NCI-H226 (cell line): Measurements from ENCODE around the gene PRPSAP2.
"Not testable (repeated sequence)": the region's sequence is repeated elsewhere in the genome, so short reads cannot be mapped to it uniquely, and the experiment has no call there.

ENCODE experiments used
- DNase-seq: peaks from one replicate; pipeline ENCODE4 v3.0.0-alpha.2; 2015

The PRPSAP2 gene

GRCh38 chr17:18946536-18946935, 88.6 kb downstream of the PRPSAP2 start:
- peak; percentile 95 for DNase-seq

GRCh38 chr17:18947866-18948265, 89.9 kb downstream of the PRPSAP2 start:
- DNase-seq: no peak

GRCh38 chr17:18948476-18949006, 90.6 kb downstream of the PRPSAP2 start:
- no peak for DNase-seq

- no peak for DNase-seq
Observed at GRCh38 chr17:18949566-18949965, 91.6 kb downstream of the PRPSAP2 start.

- no peak for DNase-seq
Observed at GRCh38 chr17:18950346-18950745, 92.4 kb downstream of the PRPSAP2 start.

GRCh38 chr17:18950944-18951905, 93.3 kb downstream of the PRPSAP2 start:
- DNase-seq: no peak

GRCh38 chr17:18951941-18952842, 94.3 kb downstream of the PRPSAP2 start, which contains the start of gene SLC5A10:
SLC5A10 (plus strand) TSS chr17:18952165; CDS start chr17:18952206, 41 bp downstream.
- DNase-seq: no peak

GRCh38 chr17:18953231-18953728, 95.3 kb downstream of the PRPSAP2 start:
- no peak for DNase-seq

GRCh38 chr17:18954321-18954720, 96.4 kb downstream of the PRPSAP2 start:
- DNase-seq: no peak

- no peak for DNase-seq
Observed at GRCh38 chr17:18955009-18955408, 97.1 kb downstream of the PRPSAP2 start.

- DNase-seq: not testable (repeated sequence)
Observed at GRCh38 chr17:18956021-18956420, 98.1 kb downstream of the PRPSAP2 start.

GRCh38 chr17:18956581-18956980, 98.7 kb downstream of the PRPSAP2 start:
- DNase-seq: no peak

- DNase-seq: no peak
Observed at GRCh38 chr17:18957831-18958230, 99.9 kb downstream of the PRPSAP2 start.

GRCh38 chr17:18958611-18959010, 100.7 kb downstream of the PRPSAP2 start:
- no peak for DNase-seq

GRCh38 chr17:18959071-18959844, 101.3 kb downstream of the PRPSAP2 start:
- DNase-seq: no peak

GRCh38 chr17:18959845-18960240, 101.9 kb downstream of the PRPSAP2 start:
- no peak for DNase-seq

- DNase-seq: no peak
Observed at GRCh38 chr17:18960241-18960665, 102.3 kb downstream of the PRPSAP2 start.

GRCh38 chr17:18960803-18961511, 103.0 kb downstream of the PRPSAP2 start:
- peak; percentile 32 for DNase-seq

- DNase-seq: peak; percentile 29
Observed at GRCh38 chr17:18961634-18962493, 103.9 kb downstream of the PRPSAP2 start.

GRCh38 chr17:18962494-18962815, 104.5 kb downstream of the PRPSAP2 start:
- DNase-seq: no peak
